GM12891 (cell line): ENCODE measurements around the gene LRRIQ3.

Experiments used
- POLR2A ChIP-seq: IDR thresholded peaks from 2 replicates; pipeline ENCODE4 v1.6.1; 2011; ENCODE audit warnings: low read depth, low read length, control low read depth
- POLR2AphosphoS5 ChIP-seq: IDR thresholded peaks from 2 replicates; pipeline ENCODE4 v1.6.1; 2011; ENCODE audit warnings: low read depth, low read length, control low read depth

- TF ChIP-seq POLR2AphosphoS5 = no peak
- TF ChIP-seq POLR2A = no peak
Observed at GRCh38 chr1:74237035-74237434, 39.1 kb upstream of the LRRIQ3 start.
